ENCODE measurements around the gene PRKG1.

DNA sequence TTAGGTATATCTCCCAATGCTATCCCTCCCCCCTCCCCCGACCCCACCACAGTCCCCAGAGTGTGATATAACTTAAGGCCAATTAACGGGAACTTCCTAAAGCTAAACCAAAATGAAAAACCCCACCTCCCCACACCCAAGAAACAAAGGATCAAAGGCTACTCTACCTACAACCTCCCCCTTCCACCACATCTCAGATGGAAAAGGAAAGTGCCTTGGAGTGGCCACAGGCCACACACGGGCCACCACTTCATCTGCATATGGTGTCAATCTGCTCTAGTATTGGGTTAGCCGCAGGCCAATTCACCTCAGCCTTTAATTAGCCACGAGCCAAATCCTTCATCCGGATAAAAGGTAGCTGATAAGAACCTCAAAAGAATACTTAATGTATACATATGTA is 605.6 kb downstream of the PRKG1 start:
- TF ChIP-seq, protein P1, sequence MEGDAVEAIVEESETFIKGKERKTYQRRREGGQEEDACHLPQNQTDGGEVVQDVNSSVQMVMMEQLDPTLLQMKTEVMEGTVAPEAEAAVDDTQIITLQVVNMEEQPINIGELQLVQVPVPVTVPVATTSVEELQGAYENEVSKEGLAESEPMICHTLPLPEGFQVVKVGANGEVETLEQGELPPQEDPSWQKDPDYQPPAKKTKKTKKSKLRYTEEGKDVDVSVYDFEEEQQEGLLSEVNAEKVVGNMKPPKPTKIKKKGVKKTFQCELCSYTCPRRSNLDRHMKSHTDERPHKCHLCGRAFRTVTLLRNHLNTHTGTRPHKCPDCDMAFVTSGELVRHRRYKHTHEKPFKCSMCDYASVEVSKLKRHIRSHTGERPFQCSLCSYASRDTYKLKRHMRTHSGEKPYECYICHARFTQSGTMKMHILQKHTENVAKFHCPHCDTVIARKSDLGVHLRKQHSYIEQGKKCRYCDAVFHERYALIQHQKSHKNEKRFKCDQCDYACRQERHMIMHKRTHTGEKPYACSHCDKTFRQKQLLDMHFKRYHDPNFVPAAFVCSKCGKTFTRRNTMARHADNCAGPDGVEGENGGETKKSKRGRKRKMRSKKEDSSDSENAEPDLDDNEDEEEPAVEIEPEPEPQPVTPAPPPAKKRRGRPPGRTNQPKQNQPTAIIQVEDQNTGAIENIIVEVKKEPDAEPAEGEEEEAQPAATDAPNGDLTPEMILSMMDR (IDR thresholded peaks at IDR 0.05) = no peak
- no peak for TF ChIP-seq POLR2A (IDR thresholded peaks at IDR 0.05)
